ENCODE results near the gene OTOG. TPM values are rescaled to one million over a fixed set of nuclear protein-coding genes. Genes with fewer than 3 reads are reported as not detected.

Gene OTOG
- total RNA-seq, 4 donors from 2014 or later: not detected

- ATAC-seq (ENCODE audit: low FRiP score): no peak
- TF ChIP-seq CTCF (IDR thresholded peaks at IDR 0.05): no peak
- no peak for DNase-seq (ENCODE audit: low spot score)
Measured at GRCh38 chr11:17638311-17638710, 91.3 kb downstream of the OTOG start.

GRCh38 chr11:17639091-17639490 lies 92.0 kb downstream of the OTOG start:
- ATAC-seq (ENCODE audit: low FRiP score) (no peak), DNase-seq (ENCODE audit: low spot score) (no peak)
- TF ChIP-seq CTCF (IDR thresholded peaks at IDR 0.05): no peak

- DNase-seq (ENCODE audit: low spot score) (no peak), ATAC-seq (ENCODE audit: low FRiP score) (no peak)
- no peak for TF ChIP-seq CTCF (IDR thresholded peaks at IDR 0.05)
Measured at GRCh38 chr11:17639781-17640180, 92.7 kb downstream of the OTOG start.

- no peak for TF ChIP-seq CTCF (IDR thresholded peaks at IDR 0.05)
- DNase-seq (ENCODE audit: low spot score) (no peak), ATAC-seq (ENCODE audit: low FRiP score) (no peak)
Measured at GRCh38 chr11:17640493-17641164, 93.6 kb downstream of the OTOG start.

- no peak for ATAC-seq (ENCODE audit: low FRiP score)
Measured at GRCh38 chr11:17641792-17642350, 94.8 kb downstream of the OTOG start.

GRCh38 chr11:17642370-17642769 lies 95.3 kb downstream of the OTOG start:
- ATAC-seq (ENCODE audit: low FRiP score): no peak
- DNase-seq (ENCODE audit: low spot score): no peak
- TF ChIP-seq CTCF (IDR thresholded peaks at IDR 0.05): no peak

More at GRCh38 chr11:17641792-17642350, 94.8 kb downstream of the OTOG start:
- DNase-seq (ENCODE audit: low spot score): no peak
- no peak for TF ChIP-seq CTCF (IDR thresholded peaks at IDR 0.05)

- DNase-seq (ENCODE audit: low spot score): no peak
- TF ChIP-seq CTCF (IDR thresholded peaks at IDR 0.05): no peak
- ATAC-seq (ENCODE audit: low FRiP score): no peak
Measured at GRCh38 chr11:17642980-17643379, 95.9 kb downstream of the OTOG start.
